Activated T-cell treated with anti-CD3 and anti-CD28 coated beads, Interleukin-2, amount 50 U/mL, for 1 hour (primary cell): ENCODE data around the gene UQCC2.

ENCODE experiments used
- DNase-seq: peaks from one replicate; pipeline ENCODE4 v3.0.0-alpha.2; 2020

UQCC2 gene

DNA sequence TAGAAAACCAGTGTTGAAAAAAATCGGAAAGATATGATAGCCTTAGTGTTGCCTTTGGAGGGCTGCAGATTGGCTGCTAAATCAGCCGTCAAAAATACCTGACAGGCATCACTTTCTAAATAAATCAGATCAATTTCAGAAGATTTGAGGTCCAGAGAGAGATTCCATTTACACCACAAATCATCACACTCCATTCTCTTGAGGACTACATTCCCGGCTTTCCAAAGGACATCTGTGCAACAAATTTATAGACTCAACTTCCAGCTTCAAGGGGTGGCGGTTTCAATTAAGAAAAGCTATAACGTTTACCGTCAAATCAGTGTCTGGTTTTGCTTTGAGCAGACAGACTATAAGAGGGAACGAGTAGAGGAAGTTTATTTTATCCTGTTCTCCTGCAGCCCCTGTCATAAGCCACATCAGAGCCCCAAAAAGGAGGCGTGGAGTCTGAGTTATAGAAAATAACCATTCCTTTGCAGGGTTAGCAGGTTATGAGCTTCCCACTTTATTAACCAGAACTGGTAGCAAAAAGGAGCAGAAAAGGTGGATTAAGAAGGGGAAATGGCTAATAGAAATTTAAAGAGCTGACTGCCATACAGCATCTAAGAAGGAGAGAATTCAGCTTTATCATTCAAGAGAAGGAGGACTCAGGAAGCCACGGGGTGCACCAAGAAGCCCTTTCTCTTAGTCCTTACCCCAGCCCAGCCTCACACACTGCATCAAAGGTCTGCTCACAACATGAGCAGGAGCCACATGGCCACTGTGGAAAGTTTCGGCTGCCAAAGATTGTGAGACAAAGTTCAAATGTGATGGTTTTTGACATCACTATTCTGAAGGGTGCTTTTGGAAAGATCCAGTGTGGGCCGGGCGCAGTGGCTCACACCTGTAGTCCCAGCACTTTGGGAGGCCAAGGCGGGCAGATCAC, 12.9 kb upstream of the UQCC2 start:
- no peak for DNase-seq

DNA sequence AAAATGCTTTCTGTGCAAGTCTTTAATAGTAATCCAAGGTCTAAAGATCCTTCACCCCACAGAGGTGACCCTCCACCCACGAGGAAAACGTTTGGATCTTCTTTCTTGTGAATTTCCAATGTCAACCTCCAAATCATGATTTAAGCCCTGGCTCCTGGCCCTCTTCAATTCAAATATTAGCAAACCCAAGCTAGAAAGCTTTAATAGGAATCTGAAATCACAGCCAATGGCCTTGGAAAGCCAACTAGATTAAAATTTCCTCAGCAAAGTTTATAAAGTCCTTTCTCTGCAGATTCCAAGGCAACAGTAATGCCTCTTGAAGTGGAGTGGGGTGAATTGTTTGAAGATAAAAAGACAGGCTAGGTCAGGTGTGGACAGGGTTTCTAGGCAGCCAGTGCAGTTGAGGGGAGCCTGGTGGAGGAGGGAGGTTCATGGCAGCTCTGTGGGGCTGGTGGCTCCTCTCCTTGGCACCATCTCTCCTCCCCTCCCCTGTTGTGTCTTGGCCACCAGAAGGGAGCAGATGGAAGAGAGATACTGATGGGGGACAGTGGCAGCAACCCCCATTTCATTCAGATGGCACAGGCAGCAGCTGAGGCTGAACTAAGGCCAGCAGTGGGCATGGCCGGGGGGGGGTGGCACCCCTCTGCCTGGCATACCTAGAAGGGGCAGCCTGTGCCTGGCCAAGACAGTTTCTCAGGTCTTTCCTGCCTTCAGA, 12.0 kb upstream of the UQCC2 start:
- DNase-seq = no peak

DNA sequence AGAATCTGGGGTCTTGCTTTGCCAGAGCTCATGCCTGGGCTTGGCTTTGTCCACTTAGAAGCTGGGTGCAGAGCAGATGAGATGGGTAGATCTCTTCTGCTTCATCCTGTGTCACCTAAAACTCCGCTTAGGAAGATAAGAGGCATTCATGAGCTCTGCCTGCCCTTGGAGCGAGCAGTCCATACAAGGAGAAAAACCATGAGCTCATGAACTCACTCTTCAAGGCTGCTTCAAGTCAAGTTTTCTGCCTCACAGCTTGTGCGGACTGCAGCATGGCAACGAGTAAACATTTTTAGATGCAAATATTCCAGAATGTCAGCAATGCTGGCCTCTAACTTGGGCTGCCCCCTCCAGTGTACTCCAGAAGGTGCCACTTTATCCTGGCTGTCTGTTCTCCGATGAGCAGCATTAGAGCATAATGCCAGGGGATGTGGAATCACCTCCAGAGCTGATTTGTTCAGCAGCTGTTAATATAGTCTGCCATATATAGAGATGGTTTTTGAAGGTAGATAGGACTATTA, 10.7 kb upstream of the UQCC2 start:
- DNase-seq = no peak

DNA sequence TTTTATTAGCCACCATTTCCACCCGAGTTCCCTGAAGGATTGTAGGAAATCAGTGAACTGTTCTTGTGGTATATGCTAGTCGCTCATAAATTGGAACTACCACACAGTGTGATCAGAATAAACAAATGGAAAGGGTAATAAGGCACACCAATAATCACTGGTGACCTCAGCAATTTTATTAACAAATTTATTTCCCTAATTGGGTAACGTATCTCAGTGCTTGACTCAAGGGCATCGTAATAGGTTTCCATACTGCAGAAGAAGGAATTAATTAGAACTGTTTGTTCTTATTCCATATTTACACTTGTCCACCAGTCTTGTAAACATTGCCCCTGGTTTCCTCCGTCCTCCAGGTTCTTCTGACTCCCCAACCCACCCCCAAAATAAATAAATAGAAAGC, 10.0 kb upstream of the UQCC2 start:
- no peak for DNase-seq

DNA sequence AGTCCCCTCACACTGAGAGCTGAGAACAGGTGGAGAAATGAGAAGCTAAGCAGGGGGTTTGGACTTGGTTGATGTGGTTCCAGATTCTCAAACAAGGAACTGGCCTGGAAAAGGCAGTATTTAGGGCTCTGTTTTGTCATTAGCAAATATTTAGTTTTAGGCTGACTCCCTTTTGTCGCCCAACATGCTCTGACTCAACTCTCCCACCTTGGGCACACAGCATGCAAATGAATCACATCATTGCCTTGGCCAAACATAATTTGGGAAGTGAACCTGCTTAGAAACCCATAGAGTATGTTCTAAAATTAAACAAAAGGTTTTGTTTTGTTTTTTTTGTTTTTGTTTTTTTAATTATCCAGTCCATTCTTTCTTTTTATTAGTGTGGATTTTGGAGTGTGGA, 9.5 kb upstream of the UQCC2 start:
- no peak for DNase-seq

DNA sequence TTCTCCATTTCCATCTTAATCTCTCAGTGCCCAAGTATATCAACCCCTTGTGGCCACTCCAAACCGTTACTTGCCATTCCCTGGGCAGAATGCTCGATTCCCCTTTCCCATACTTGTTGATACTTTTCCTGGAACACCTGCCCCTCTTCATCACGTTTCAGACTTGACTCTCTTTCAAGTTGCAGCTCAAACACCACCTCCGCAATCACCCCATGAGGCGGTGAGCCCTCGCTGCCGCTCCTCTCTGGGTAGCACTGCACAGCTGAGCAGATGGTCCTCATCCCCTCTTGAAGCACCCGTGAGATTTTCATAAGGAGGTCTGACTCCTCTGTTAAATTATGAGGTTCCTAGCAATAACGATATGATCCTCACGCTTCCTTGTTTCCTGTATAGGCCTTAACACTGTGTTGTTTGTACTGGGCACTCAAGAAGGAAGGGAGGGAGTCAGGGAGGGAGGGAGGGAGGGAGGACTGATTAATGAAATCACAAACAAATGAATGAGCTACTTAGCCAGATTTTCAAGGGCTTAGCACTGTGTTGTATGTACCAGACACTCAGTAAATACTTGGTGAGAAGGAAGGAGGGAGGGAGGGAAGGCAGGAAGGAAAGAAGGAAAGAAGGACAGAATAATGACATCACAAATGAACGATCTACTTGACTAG, 8.0 kb upstream of the UQCC2 start:
- DNase-seq = no peak

GRCh38 chr6:33718713-33719112, 7.2 kb upstream of the UQCC2 start:
- no peak for DNase-seq

- no peak for DNase-seq
These were observed 6.5 kb upstream of the UQCC2 start for GRCh38 chr6:33717934-33718455.

DNA sequence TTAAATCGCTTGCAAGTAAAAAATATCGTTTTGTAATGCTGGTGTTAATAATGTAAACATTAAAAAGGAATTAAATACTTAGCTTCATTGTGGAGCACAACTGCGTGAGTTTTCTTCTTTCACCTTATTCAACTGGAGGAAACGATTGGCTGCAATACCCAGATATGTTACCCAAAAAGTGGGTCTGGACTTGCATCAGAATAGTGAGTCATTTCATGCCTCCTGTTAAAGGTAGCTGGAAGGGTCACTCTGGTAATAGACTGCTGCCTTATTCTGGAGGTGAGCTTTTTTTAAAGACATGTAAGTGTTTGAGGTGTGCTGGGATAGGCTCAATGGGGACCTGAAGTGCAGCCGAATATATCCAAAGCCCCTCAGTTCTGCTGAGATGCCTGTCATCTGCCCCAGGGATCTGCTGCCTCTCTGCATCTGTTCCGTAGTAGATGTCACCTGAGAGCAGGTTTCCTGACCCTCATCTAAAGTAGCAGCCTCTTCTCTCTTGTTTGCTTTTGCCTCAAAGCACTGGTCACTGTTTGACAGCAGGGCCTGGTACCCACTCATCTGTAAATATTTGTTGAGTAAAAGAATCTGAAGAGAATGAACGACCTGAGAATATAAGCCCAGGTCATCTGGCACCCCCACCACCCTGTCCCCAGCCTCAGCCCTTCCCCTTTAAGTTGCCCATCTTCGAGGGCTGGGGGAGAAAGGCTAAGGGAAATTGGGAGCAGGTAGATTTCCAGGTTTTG, 5.6 kb upstream of the UQCC2 start:
- no peak for DNase-seq

- no peak for DNase-seq
These were observed 4.9 kb upstream of the UQCC2 start for GRCh38 chr6:33716379-33716778.

DNA sequence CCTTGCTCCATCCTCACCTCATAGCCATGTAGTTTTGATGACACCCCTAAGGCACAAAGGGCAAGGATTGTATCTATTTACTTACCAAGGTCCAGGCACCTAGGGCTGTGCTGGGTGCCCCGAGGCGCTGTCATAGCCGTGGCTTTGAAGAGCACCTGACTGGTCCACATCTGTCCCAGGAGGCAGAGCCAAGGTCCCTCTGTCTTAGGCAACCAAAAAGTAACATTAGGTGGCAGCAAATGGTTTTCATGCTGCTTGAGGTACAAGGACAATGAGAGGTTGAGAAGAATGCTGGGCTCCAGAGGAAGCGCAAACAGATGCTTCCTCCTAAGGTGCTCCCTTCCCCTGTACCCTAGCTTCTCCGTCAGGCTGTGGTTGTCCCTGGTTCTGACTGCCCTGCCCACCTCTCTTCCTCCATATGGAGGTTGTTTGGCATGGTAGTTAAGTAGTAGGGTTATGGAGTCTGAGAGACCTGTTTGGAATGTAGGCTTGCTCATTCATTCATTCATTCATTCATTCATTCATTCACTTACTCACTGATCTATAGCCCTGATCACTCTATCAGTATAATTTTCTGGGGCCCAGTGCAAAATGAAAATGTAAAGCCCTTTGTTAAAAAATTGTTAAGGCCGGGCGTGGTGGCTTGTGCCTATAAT, 3.0 kb upstream of the UQCC2 start:
- DNase-seq = no peak

DNA sequence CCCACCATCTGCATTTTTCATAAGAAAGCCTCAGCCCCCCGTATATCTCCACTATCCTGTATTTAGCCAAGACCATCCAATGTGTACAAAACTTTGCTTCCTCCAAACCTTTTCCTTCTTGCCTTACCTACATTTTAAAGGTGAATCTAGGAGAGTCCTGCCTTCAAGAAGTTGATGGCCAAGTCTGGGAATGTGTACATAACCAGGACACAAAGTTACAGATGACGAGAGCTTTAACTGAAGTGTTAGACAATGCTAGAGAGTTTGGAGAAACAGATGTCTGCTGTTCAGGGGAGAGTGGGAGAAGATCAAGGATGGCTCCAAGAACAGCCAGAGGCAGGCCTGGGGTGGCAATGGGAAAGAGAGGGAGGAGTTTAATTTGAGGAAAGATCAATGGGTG, 2.3 kb upstream of the UQCC2 start:
- no peak for DNase-seq

- DNase-seq = no peak
These were observed 1.4 kb upstream of the UQCC2 start for GRCh38 chr6:33712914-33713313.

- no peak for DNase-seq
These were observed 991 bp downstream of the UQCC2 start for GRCh38 chr6:33710296-33711121.

DNA sequence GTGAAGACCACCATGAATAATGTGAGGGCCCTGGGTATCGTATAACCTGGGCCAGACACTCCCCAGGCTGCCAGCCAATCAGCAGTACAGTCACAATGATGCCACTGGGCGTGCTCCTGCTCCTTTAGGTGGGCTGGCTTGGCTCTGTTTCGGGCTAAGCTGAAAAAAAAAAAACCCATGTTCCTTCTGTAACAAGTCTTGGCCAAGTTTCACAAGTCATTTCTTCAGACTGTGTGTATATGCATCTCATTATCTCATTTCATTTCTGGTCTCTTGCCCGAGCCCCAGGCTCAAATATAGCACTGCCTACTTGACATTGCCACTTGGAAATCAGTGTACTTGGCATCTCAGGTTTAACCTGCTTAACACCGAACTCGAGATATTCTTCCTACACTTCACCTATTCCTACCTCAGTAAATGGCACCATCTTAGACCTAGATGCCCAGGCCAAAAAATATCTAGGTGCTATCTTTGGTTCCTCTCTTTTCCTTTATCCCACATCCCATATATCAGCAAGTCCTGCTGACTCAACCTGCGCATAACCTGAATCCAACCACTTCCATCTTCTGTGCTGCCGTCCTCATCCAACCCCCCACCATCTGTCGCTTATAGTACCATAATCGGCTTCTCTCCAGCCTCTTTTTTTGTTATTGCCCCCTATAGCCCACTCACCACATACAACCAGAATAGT, 1.8 kb downstream of the UQCC2 start:
- DNase-seq = no peak

- no peak for DNase-seq
These were observed 2.8 kb downstream of the UQCC2 start for GRCh38 chr6:33708516-33709204.

DNA sequence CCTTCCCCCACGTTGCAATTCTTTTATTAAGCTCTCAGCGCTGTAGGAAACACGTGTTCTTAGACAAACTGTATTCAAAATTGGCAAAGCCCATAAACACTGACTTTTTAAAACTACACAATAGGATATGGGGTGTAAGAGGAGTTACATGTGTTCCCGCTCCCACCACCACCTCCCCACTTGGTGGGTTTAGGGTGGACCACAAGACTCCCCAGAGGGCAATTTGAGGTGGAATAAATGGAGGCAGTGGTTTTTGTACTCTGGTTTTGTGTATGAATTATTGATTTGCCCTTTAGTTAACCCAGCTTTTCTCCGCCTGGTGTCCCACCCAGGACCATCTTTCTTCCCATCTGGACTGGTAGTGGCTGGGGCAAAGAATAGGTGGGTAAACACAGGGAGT, 3.7 kb downstream of the UQCC2 start:
- DNase-seq = no peak

- DNase-seq = no peak
These were observed 5.4 kb downstream of the UQCC2 start for GRCh38 chr6:33705955-33706725.
